GM18499 (cell line): ENCODE data around the gene GPAM.
"Not testable (repeated sequence)": the region's sequence is repeated elsewhere in the genome, so short reads cannot be mapped to it uniquely, and the experiment has no call there.

ENCODE experiments used
- ATAC-seq: cut with Tn5 transposase; IDR thresholded peaks from one replicate; pipeline ENCODE4 v1.9.1; 2021; ENCODE audit warnings: moderate number of reproducible peaks; ENCODE audit not compliant: insufficient read depth, unreplicated experiment

GPAM gene, protein sequence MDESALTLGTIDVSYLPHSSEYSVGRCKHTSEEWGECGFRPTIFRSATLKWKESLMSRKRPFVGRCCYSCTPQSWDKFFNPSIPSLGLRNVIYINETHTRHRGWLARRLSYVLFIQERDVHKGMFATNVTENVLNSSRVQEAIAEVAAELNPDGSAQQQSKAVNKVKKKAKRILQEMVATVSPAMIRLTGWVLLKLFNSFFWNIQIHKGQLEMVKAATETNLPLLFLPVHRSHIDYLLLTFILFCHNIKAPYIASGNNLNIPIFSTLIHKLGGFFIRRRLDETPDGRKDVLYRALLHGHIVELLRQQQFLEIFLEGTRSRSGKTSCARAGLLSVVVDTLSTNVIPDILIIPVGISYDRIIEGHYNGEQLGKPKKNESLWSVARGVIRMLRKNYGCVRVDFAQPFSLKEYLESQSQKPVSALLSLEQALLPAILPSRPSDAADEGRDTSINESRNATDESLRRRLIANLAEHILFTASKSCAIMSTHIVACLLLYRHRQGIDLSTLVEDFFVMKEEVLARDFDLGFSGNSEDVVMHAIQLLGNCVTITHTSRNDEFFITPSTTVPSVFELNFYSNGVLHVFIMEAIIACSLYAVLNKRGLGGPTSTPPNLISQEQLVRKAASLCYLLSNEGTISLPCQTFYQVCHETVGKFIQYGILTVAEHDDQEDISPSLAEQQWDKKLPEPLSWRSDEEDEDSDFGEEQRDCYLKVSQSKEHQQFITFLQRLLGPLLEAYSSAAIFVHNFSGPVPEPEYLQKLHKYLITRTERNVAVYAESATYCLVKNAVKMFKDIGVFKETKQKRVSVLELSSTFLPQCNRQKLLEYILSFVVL

DNA sequence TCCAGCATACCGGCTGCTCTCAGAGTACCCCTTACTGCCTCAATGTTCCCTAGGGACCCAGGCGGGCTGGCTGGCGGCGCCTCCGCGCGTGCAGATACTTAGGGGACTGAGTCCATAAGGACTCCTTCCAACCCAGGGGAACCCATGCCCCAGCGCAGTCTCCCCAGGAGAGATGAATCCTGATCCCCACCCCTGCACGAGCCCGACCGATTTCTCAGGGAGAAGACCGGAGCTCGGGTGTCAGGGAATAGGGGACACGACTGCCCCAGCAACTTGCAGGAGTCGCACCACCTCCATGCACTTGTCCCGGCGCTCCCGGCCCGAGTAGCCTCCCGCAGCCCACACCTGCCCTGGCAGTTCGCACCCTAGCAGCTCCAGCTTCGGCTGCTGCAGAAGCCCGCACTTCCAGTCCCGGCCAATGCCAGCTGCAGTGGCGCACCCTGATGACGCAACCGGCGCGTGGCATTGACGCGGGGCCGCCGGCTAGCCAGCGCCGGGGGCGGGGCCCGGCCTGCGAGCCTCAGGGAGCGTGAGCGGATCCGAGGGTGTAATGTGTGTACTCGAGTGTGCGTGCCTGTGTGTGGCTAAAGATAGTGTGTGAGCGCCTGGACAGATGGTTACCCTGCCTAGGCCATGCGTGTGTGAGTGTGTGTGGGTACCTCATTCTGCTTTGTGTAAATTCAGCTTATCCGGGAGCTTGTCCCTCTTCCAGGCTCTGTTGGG, at the start of gene GPAM:
TSS of gene GPAM (minus strand) at position 437 of the 723 bp plus-strand sequence. CDS start 1,981 bp downstream, outside the sequence.
- ATAC-seq, result peak; percentile 81

DNA sequence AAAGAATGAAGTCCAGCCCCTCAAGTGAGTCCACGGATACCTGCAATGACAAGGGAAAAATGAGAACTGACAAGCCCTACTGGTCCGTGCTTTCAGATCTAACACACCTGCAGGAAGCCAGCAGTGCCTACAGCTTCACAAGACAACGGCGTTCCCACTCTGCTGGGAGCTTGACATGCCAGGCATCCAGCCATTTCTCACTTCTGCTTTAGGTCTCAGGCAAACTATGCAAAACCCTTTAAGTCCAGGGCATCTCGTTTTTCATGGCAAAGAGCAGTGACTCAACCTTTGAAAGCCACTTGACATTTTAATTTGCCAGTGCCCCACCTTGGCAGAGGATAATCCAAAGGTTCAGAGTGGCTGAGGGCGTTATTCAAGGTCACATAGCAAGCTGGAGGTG, 49.1 kb upstream of the GPAM start:
- ATAC-seq, result no peak

DNA sequence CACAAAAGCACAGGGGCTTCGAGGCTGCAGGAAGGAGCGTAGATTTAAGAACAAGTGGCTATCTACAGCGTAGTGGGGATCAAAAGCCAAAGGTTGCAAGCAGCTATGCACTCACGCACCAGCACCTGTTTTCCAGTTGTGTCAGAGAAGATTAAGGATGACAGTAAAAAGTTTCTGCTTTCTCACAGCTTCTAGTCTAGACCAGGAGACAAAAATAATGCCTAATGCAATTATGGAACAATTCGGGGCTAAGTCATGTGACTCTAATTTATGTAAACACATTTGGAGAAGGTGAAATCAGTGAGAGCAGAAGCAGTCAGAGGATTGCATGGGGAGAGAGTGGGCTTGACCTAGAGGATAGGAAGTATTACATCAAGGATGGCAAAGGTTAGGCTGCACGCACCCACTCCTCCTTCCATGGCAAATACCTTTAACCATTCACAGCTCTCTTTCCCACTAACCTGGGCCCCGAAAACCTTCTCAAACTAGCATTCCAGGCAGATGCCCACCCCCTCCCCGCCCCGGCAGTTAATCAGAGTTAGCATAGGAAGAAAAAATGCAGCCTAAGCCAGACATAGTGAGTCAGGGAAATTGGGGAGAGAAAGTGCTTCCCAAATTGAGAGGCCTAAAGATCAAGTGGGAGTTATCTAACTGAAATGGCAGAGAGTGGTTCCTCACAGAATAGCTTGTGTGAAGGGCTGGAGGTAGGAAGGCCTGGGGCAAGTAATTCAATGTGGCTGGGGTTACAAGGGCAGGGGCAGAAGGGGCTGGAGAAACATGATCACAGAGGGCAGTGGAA, 48.2 kb upstream of the GPAM start:
- ATAC-seq, result no peak

DNA sequence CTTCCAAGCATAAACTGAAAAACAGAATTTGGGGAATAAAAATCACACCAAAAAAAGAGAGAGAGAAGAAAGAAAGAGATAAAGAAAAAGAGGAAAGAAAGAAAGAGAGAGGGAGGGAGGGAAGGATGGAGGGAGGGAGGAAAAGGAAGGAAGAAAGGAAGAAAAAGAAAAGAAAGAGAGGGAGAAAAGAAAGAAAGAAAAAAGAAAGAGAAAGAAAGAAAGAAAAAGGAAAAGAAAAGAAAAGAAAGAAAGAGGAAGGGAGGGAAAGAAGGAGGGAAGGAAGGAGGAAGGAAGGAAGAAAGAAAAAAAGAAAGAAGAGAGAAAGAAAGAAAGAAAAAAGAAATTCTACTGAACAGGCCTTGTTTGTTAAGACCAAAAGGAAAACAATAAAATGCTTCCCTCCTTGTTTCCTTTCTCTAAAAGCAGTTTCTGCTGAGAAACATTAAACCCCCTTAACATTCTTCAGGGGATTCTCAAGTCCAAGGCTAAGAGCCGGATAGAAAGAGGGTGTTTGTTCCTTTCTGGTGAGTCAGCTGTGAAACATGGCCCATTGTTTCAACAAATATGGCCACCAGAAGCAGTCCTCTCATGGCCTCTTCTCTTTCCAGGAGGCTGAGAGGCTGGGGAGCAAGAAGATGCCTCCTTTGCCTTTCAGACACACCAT, 46.9 kb upstream of the GPAM start:
- ATAC-seq, result no peak

DNA sequence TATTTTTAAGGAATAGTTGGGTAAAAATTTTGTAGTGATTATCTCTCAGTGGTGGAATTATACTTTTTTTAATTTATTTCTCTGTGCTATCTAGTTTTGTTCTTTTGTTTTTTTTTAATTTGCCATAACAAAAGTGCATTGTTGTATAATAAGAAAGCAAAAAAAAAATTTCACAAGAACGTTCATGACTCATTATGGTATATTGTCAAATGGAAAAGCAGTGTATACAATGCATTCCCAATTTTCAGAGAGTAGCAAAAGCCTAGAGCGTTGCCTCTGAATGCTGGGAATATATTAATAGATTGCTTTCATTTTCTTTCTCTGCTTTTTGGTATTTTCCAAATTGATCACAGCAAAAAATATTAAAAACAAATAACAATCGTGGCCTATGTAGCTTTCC, 46.3 kb upstream of the GPAM start:
- no peak for ATAC-seq

DNA sequence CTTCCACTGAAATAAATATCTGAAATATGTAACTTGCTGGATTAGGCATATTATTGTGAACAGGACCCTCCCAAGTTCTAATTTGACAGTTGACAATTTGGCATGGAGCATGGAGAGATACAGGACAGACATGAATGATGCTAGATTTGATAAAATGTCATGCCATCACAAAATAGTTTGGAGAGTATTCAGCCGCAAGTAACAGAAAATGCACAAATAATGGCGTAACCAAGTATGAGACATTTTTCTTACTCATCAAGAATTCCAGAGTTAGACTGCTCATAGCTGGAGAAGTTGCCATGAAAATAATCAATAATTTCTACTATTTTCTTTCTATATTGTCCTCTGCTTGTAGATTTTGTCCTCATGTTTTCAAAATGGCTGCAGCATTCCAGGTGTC, 45.5 kb upstream of the GPAM start:
- ATAC-seq, result no peak

DNA sequence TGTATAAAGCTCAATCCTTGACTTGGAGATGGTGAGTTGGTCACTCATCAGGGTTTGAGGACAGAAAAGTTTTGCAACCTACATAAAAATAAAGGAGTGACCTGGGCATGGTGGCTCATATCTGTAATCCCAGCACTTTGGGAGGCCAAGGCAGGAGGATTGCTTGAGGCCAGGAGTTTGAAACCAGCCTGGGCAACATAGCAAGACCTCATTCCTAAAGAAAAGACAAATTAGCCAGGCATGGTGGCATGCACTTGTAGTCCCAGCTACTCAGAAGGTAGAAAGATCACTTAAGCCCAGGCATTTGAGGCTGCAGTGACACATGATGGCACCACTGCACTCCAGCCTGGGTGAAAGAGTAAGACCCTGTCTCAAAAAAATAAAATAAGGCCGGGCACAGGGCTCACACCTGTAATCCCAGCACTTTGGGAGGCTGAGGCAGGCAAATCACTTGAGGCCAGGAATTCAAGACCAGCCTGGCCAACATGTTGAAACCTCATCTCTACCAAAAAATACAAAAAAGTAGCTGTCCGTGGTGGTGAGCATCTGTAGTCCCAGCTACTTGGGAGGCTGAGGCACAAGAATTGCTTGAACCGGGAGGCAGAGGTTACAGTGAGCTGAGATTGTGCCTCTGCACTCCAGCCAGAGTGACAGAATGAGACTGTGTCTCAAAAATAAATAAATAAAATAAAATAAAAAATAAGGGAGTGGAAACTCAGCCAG, 45.0 kb upstream of the GPAM start:
- not testable (repeated sequence) for ATAC-seq

DNA sequence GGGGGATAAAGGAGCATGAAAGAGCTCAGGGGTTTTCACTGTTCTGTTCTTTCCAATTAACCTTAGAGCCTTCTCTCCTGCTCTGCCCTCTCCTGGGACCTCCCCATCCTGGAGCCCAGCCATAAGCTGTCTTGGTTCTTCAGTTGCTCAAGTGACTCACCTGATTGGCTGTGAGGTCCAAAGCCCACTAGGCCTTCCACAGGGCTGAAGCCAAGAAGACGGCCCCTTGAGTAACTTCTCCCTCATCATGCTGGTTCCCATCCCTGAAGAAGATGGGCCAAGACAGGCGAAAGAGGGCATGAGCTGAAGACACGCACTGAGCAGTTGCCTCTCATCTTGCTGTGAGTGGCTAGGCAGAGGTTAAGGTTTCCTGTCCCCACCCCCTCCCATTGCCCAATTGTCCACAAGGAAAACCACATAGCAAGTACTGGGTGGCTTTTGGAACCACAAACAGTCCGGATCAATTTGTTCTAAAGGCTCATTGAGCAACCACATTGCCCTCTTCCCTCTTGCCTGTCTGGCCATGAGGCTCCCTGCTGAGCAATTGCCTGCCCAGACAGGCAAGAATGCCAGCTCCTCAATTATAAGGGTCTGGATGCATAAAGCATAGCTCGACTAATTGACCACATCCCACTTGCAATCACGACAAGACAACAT, 43.9 kb upstream of the GPAM start:
- ATAC-seq, result no peak

DNA sequence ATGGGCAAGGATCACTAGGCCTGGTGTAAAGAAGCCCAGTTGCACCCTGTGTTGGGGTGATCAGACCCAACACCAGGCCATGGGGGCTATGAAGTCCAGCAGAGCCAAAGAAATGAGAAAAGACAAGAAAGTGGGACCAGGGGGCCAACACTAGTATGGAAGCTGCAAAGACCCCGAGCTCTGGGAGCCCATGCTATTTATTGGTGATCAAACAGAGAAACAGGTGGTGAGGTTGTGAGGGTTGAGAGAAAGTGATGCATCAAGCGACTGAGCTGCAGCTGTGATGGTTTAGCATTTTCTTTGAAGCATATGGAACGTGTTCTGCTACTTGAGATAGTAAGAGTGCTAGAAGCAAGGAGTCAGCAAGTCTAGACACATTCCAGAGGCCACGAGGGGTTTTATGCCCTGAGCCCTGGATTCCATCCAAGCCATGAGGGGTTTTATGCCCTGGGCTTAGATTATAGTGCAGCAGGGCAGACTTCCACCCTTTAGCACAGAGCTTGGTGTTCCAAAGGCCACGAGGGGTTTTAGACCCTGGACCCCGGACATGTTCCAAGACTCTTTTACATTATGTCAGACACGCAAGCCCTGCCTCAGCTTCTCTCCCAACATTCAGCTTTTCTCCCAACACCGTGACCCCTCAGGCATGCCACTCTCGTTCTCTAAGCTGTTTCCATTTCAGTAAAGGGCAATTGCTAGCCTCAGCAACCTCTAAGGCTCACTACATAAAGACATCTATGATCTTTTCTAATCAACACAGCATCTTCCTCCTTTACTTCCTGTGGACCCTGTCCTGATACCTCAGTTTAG, 43.1 kb upstream of the GPAM start:
- no peak for ATAC-seq

DNA sequence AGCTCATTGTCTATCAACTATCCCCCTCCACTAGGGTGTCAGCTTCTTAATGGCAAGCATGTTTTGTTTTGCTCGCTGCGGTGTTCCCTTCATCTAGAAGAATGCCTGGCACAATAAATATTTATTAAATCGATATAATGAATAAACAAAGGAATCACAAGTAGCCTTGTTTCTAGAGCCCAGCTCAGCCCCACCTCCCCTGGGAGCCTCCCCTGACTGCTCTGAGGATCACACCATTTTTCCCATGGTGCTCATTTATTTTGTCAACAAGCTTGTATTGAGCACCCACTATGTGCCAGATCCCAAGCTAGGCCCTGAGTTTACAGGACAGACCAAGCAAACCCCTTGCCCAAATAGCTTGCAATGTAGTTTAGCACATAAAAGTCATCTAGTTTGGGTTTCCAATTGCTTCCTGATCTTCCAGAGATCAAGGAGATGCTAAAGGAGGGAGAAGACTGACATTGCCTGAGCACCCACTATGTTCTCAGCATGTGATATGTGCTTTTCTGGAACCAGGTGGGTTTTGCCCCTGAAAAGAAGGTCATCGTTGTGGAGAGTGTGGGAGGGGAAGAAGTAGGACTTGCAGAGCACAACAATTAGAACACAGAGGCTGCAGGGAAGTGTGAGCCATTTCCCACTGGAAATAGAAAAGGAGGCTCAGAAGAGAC, 42.3 kb upstream of the GPAM start:
- ATAC-seq, result no peak

DNA sequence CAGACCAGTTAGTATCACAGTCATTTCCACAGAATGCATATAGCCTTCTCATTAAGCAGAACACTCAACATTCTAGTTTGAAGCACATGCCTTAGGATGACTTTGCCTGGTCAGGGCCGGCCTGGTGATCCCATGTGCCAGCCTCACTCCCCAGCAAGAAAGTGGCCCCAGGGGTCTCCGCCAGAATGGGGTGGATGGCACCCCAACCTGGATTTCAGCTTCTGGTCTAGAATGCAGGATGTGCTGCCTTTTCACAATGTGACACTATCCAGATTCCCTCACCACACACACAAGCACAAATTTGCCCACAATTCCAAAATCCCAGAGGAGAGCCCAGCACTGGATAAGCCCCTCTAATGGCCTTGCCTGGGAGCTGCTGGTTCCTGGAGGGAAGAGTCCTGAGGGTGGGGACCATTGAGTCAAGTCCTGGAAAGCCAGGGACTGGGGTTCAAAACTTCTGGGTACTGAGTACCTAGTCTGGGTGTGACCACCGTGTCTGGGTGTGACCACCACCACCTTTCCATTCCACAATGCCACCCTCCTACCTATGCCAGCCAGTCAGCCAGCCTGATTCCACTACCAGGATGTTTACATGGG, 41.5 kb upstream of the GPAM start:
- no peak for ATAC-seq

DNA sequence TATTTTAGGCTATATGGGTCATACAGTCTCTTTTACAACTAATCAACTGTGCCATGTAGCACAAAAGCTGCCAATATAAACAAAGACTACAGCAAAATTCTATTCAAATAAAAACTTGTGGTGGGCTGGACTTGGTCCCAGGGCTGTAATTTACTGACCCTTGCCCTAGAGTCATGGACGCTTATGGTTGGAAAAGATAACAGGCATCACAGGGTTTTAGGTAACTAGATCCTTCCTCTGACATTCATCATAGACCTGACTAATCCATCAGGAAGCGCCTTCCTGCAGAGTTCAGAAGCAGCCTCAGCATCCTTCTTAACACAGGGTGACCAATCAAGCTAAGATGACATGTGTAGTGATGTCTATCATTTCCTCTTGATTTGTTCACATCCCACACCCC, 40.2 kb upstream of the GPAM start:
- ATAC-seq, result no peak

DNA sequence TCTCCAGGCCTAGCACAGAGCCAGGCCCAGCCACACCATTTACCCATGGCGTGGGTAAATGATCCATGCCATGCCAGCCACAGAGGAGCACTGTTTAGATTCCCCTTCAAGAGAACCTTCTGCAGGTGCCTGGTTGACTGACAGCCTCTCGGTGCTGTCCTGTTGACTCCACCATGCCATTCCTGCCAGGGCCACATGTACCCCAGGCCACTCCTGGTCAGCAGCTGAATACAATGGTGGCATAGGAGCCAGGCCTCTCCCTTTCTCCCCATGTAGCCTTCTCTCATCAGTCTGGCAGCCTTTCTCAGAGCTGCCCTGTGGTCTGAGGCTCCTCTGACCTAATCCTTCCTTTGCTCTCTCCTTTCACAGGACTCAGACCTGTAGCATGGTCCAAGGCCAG, 39.2 kb upstream of the GPAM start:
- ATAC-seq, result no peak

DNA sequence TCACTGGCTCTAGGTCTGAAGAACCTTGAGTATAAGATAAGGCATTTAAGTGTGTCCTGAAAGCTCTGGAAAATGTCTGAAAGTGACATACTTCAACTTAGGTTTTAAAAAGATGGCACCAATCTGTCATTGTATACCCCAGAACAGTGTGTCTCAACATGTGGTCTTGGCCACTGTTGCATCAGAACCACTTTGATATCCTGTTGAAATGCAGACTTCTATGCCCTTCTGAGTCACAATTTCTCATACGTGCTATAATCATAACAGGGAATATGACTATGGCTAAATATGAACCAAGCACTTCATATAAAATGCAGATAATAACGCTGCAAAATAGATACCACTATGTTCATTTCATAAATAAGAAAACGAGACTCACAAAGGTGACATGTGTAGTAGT, 38.0 kb upstream of the GPAM start:
- no peak for ATAC-seq

DNA sequence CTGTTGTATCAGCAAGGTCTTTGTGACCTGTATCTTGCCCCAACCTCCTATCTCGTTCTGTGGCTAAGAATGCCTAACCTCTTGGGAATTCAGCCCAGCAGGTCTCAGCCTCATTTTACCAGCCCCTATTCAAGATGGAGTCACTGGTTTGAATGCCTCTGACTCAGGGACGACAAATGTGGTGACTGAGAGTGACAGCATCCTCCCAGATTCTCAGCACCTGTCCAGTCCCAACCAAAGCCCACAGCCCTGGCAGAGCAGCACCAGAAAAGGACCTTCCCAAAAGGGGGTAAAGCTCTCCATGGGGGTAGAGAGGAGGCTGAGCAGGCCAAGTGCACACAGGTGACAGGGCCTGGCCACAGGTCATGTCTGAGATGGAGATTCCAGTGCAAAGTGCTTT, 35.4 kb upstream of the GPAM start:
- no peak for ATAC-seq

DNA sequence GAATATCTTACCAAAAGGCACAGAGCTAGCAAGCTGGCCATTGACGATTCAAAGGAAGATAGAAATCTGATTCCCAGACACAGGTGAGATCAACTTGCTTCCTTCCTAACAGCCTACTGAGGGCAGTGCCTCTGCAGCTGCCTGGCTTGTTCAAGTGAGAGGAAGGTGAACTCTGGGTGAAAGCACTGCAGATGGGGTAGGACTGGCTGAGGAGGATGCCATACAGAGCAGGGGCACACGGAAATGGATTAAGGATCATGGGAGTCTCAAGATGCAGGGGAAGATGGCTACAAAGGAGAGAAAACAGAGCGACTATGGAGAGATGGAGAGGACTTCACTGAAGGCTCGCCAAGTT, 34.4 kb upstream of the GPAM start:
- no peak for ATAC-seq
